Esophagus squamous epithelium (tissue), 4 donors: ENCODE results near the gene ANKRD60.

Experiments
- POLR2A ChIP-seq, 4 donors: fragments of 450-650 bp; IDR thresholded peaks; one replicate each; pipeline ENCODE4 v1.6.1; 2017; ENCODE audit warnings: antibody characterized with exemption in 4 of 4, mild to moderate bottlenecking in 4 of 4, moderate library complexity in 3 of 4
- TF ChIP-seq, protein P1 (sequence below), 6 experiments: fragments of 450-650 bp in 4 of 6; fragments of 200-600 bp in 2 of 6; sonication (generic) in 2 of 6; IDR thresholded peaks; one replicate each; pipeline ENCODE4 v1.5.1; 2016 to 2019; ENCODE audit warnings: antibody characterized with exemption in 6 of 6, mild to moderate bottlenecking in 4 of 6, moderate library complexity in 4 of 6

DNA sequence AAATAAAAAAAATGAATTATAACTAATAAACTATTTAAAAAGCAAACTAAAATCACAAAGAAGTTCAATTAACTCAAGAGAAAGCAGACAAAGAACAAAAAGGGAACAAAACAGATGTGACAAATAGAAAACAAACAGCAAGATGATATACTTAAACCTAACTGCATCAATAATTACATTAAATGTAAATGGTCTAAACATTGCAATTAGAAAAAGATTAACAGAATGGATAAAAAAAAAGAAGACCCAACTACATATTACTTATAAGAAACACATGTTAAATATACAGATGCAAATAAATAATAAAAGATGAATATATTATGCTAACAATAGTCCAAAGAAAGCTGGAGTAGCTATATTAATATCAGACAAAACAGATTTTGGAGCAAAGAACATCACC lies 45.9 kb upstream of the ANKRD60 start:
- TF ChIP-seq, protein P1, sequence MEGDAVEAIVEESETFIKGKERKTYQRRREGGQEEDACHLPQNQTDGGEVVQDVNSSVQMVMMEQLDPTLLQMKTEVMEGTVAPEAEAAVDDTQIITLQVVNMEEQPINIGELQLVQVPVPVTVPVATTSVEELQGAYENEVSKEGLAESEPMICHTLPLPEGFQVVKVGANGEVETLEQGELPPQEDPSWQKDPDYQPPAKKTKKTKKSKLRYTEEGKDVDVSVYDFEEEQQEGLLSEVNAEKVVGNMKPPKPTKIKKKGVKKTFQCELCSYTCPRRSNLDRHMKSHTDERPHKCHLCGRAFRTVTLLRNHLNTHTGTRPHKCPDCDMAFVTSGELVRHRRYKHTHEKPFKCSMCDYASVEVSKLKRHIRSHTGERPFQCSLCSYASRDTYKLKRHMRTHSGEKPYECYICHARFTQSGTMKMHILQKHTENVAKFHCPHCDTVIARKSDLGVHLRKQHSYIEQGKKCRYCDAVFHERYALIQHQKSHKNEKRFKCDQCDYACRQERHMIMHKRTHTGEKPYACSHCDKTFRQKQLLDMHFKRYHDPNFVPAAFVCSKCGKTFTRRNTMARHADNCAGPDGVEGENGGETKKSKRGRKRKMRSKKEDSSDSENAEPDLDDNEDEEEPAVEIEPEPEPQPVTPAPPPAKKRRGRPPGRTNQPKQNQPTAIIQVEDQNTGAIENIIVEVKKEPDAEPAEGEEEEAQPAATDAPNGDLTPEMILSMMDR (IDR thresholded peaks at IDR 0.05) = no peak
- no peak for TF ChIP-seq POLR2A (IDR thresholded peaks at IDR 0.05)
